T-helper 1 cell treated with Interleukin-12 subunit alpha and Interleukin-12 subunit beta and Interleukin-4 antibody, amounts not matched to agents 30 μg/mL and 1 μg/mL, for 36 hours (primary cell): ENCODE measurements around the gene HRC.
A peak's percentile ranks its signal among the peaks of the same experiment; 100 is the strongest.

Experiments
- H3K27ac Mint-ChIP-seq: one replicate; pipeline ENCODE4 v1.8.0; 2021; ENCODE audit warnings: mild to moderate bottlenecking, mixed read lengths
- H3K27me3 Mint-ChIP-seq: one replicate; pipeline ENCODE4 v1.8.0; 2021; ENCODE audit warnings: low read depth, mixed read lengths
- H3K36me3 Mint-ChIP-seq: one replicate; pipeline ENCODE4 v1.8.0; 2021; ENCODE audit warnings: low read depth, mixed read lengths
- H3K4me1 Mint-ChIP-seq: one replicate; pipeline ENCODE4 v1.8.0; 2021; ENCODE audit warnings: low read depth, mixed read lengths
- H3K4me3 Mint-ChIP-seq: one replicate; pipeline ENCODE4 v1.8.0; 2021; ENCODE audit warnings: mild to moderate bottlenecking, moderate library complexity, mixed read lengths
- H3K9me3 Mint-ChIP-seq: one replicate; pipeline ENCODE4 v1.8.0; 2021; ENCODE audit warnings: mixed read lengths

Gene HRC

DNA sequence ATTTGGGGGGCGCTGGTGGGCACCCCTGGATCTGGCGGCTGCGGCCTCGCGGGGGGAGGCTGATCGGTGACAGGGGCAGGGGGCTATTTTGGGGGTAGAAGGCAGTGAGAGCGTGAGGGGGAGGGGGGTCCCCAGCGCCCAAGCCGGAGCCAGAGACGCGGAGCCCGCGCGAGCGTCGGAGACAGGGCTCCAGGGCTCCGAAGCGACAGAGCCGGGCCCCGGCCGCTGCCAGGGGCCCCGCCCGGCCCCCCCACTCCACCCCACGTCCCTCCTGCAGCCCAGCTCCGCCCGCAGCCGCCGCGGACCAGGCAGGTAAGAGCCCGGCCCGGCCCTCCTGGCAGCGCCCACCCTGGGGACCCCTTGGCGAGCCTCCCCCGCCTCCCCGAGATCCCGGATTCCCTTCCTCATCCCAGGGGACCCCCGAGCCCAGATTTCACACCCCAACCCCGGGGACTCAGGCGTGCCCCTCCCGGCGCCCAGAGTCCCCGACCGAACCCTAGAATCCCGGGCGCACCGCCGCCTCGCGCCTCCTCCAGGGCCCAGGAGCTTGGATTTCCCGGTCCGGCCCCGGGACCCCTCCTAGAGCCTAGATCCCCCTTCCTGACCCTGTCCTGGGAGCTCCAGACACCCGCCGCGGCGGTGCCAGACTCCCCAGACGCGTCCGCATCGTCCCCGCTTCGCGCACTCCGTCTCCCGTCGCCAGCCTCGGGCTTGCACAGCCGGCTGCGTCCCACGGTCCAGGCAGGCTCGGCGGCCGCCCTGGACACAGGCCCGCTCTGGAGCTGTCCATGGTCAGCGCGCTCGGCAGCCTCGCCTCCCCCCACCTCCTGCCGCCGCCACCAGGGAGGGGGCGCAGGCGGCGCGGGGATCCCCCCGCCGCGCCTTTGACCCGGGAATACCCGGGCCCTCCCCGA is 35.5 kb downstream of the HRC start, which contains the start of gene PPFIA3:
Gene PPFIA3, plus strand, starts transcription at position 134 of the 914 bp plus-strand sequence. CDS start 8,330 bp downstream, outside the sequence.
- Mint-ChIP-seq H3K27me3 (peaks cover 20% of the 10 kb centered on the region), H3K9me3 (no peaks in the 10 kb centered on the region), H3K4me1 (peaks cover 20% of the 10 kb centered on the region), H3K4me3 (peak within 1 kb of the TSS; percentile 84), H3K27ac (peak within 1 kb of the TSS; percentile 87), H3K36me3 (no peaks in the 10 kb centered on the region)

DNA sequence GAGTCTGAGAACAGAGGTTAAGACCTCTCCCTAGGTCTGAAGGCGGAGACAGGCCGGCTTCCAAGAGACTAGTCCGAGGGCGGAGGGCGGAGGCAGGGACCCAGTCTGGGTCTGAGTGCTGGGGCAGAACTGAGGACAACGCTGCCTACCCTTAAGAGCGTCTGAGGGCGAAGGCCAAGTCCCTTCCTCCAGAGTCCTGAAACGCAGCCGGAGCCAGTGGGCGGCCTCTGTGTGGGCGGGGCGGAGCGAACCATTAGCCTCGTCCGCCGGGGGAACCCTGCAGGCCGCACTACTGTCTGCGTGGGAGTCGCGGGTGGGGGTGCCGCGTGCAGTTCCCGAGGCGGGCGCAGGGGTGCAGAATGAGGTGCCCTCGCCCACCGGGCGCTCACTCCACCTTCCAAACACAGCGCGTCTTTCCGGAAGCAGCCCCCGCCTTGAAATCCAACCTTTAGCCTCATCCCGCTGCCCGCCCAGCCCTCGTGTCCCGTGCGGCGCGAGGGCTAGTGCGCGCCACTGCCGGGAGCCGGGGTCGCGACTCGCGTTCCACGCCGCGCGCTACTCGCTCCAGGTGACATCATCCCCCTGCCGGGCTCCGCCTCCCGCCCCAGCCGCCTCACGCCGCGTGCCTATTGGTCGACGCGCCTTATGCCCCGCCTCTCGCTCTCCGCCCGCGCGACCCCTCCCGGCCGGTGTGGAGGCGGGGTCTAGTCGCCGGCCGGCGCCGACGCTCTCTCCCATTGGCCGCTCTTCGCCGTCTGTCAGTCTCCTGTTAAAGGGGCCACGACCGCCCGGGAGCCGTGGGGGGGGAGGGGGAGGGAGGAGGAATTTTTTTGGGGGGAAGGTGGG is 36.4 kb downstream of the HRC start, which contains the start of gene C19orf73:
Gene C19orf73, minus strand, starts transcription at position 579 of the 846 bp plus-strand sequence. Its CDS starts 121 bp downstream, at position 458.
- Mint-ChIP-seq H3K27me3 (peaks cover 19% of the 10 kb centered on the region), H3K4me3 (peak within 1 kb of the TSS; percentile 84), H3K27ac (peak within 1 kb of the TSS; percentile 87), H3K4me1 (peaks cover 23% of the 10 kb centered on the region), H3K36me3 (no peaks in the 10 kb centered on the region), H3K9me3 (no peaks in the 10 kb centered on the region)

DNA sequence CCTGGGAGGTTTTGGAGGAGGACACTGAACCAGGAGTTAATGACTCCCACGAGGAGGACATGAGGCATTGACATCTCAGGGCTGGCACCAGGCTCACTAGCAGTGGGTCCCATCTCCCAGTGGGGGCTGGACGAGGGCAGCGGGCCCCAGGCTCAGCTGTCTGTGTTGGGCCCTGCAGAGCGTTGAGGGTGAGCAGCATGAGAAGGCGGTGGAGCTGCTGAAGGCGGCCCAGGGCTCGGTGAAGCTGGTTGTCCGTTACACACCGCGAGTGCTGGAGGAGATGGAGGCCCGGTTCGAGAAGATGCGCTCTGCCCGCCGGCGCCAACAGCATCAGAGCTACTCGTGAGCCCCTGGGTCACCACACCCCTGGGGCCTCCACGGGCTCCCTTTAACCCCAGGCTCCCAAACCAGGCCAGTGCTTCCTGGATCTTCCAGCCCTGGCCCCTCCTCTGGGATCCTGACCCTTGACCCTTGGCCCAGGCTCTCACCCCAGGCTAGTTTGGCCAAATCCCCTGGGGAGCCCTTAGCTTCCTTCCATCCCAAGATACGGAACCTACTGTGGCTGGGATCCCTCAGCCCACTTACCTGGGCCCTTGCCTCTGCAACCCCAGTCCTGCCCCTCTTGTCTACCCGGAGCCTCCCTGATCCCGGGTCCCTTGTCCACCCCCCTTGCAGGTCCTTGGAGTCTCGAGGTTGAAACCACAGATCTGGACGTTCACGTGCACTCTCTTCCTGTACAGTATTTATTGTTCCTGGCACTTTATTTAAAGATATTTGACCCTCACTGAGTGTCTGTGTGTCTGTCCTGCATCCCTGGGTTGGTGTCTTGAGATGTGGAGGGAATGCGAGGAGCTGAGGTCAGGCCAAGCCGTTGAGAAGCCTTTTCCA is 37.3 kb downstream of the HRC start:
- H3K4me1 Mint-ChIP-seq = peaks cover 28% of the 10 kb centered on the region
- H3K9me3 Mint-ChIP-seq = no peaks in the 10 kb centered on the region
- peak overlapping the region; percentile 87 for H3K27ac Mint-ChIP-seq
- peak overlapping the region; percentile 84 for H3K4me3 Mint-ChIP-seq
- no peaks in the 10 kb centered on the region for H3K36me3 Mint-ChIP-seq
- H3K27me3 Mint-ChIP-seq = peaks cover 15% of the 10 kb centered on the region

DNA sequence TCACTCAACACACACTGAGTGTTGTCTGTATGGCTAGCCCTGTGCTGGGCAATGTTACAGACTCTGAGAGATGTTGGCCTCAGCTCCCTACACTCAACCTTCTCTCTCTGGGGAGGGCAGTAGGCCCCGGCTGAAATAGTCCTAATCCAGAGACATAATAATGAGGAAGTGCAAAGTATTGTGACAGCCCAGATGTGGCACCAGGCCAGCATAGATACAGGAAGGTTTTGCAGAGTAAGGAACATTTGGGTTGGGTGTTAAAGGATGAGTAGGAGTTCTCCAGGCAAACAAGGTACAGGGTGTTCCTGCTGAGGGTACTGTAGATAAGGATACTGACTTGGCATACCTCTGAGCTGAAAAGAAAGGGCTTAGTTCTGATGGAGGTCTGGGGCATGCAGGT is 38.7 kb downstream of the HRC start:
- Mint-ChIP-seq H3K9me3 (no peaks in the 10 kb centered on the region), H3K4me1 (peaks cover 28% of the 10 kb centered on the region), H3K27me3 (peaks cover 10% of the 10 kb centered on the region), H3K4me3 (peak overlapping the region; percentile 51), H3K36me3 (no peaks in the 10 kb centered on the region), H3K27ac (no peak overlapping the region)

DNA sequence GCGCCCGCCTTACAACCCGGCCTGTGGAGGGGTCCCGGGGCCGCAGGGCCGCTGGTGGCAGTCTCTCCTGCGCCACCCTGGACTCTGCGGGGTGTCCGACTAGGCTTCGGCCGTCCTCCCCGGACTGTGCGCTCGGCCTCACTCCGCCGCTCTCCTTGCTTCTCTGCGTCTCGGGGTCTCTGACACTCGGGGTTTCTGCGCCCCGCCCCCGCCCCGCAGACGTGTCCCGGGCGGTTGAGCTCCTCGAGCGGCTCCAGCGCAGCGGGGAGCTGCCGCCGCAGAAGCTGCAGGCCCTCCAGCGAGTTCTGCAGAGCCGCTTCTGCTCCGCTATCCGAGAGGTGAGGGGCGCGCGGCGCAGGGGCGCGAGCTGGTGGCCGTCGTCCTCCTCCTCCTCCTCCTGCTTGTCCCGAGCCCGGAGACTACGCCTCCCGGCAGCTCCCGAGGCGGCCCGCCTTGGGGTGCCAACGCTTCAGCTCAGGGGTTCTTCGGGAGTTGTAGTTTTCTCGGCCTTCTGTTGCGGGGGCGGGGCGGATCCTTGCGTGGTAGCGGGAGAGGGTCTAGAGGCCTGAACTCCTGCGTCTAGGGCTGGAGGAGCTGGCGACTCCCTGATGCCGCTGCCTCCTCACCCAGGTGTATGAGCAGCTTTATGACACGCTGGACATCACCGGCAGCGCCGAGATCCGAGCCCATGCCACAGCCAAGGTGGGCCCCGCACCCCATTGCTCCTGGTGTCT is 40.4 kb downstream of the HRC start:
- Mint-ChIP-seq H3K27ac (no peak overlapping the region), H3K9me3 (no peaks in the 10 kb centered on the region), H3K4me1 (peaks cover 20% of the 10 kb centered on the region)

DNA sequence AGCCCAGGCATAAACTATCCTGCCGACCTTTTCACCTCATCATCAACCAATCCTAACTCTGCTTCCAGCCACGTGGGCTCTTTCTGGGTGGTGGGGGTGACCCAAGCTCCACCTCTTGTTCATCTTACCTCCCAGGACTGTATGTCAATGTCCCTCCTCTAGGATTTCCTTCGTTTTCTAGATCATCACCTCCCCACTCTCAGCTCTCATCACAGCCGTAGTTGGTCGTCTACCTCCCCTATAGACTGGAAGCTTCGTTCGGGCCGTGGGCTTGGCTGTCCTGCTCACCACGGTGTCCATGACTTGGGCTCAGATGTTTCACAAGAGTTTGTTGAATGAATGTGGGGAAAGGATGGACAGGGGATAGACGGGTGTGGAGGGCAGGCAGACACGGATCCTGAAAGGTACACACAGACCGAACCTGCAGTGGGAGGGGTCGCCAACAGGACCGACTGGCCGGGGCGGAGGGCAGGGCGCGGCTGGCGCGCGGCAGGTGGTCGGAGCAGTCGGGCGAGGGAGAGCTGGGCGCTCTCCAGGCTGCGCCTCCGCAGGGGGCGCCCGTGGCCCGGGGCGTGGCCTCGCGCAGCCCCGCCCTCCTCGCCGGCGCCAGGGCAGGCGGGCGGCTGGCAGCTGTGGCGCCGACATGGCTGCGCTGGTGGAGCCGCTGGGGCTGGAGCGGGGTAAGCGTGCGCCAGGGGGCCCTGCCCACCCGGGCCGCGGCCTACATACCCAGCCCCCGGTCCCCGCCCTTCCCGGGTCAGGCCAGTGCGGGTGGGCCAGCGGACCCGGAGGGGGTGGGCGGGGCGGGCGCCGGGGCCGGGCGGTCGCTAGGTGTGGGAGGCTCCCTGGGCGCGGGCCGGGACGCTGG is 41.2 kb downstream of the HRC start, which contains the start of gene LIN7B:
Gene LIN7B, plus strand, starts transcription at position 609 of the 868 bp plus-strand sequence. Its CDS starts 35 bp downstream, at position 644.
- Mint-ChIP-seq H3K36me3 (peaks cover 4% of the 10 kb centered on the region), H3K9me3 (no peaks in the 10 kb centered on the region), H3K27ac (peak within 1 kb of the TSS; percentile 36), H3K4me1 (peaks cover 20% of the 10 kb centered on the region), H3K4me3 (peak within 1 kb of the TSS; percentile 83), H3K27me3 (no peaks in the 10 kb centered on the region)

More for the DNA sequence above, 40.4 kb downstream of the HRC start:
- H3K36me3 Mint-ChIP-seq = no peaks in the 10 kb centered on the region
- H3K4me3 Mint-ChIP-seq = peak overlapping the region; percentile 81
- H3K27me3 Mint-ChIP-seq = no peaks in the 10 kb centered on the region

DNA sequence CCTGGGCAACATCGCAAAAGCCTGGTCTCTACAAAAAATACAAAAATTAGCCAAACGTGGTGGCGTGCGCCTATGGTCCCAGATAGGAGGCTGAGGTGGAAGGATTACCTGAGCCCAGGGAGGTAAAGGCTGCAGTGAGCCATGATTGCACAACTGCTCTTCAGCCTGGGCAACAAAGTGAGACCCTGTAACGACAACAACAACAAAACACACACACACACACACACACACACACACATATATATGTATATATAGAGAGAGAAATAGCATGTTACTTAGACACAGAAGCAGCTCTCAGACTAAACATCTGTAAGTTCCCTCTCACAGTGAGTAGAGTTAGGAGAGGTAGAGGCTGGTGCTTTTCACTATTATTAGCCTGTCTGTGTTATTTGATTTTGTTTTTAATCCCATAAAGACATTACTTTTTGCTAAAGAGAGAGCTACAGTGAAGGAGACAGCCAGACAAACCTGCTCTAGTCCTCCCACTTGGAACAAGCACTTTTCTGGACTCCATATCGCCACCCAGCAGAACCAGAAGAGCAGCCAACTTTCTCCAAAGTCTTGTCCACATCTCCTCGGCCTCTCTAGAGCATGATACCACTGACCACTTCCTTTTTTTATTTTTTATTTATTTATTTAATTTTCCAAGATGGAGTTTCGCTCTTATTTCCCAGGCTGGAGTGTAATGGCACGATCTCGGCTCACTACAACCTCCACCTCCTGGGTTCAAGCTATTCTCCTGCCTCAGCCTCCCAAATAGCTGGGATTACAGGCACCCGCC is 43.8 kb downstream of the HRC start:
- H3K9me3 Mint-ChIP-seq = no peaks in the 10 kb centered on the region
- peaks cover 18% of the 10 kb centered on the region for H3K4me1 Mint-ChIP-seq
- peaks cover 20% of the 10 kb centered on the region for H3K36me3 Mint-ChIP-seq
- H3K27ac Mint-ChIP-seq = no peak overlapping the region
- H3K4me3 Mint-ChIP-seq = no peak overlapping the region
- H3K27me3 Mint-ChIP-seq = no peaks in the 10 kb centered on the region

DNA sequence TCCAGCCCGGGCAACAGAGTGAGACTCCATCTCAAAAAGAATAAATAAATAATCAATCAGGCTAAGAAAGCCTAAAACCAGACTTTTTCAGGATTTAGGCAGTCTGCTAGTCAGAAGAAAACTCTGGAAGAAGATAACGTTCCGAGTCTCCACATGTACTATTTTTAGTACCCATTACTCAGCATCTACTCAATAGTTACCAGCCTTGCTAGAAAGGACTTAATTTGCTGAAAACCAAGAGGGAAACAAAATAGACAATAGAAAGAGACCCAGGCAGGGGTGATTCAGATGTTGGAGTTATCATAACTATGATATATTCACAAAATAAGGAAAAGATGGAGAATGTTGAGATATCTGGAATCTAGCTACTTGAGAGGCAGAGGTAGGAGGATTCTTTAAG is 44.6 kb downstream of the HRC start:
- H3K27me3 Mint-ChIP-seq = no peaks in the 10 kb centered on the region
- no peak overlapping the region for H3K27ac Mint-ChIP-seq
- peaks cover 19% of the 10 kb centered on the region for H3K4me1 Mint-ChIP-seq
- no peak overlapping the region for H3K4me3 Mint-ChIP-seq
- no peaks in the 10 kb centered on the region for H3K9me3 Mint-ChIP-seq
- H3K36me3 Mint-ChIP-seq = peaks cover 20% of the 10 kb centered on the region

DNA sequence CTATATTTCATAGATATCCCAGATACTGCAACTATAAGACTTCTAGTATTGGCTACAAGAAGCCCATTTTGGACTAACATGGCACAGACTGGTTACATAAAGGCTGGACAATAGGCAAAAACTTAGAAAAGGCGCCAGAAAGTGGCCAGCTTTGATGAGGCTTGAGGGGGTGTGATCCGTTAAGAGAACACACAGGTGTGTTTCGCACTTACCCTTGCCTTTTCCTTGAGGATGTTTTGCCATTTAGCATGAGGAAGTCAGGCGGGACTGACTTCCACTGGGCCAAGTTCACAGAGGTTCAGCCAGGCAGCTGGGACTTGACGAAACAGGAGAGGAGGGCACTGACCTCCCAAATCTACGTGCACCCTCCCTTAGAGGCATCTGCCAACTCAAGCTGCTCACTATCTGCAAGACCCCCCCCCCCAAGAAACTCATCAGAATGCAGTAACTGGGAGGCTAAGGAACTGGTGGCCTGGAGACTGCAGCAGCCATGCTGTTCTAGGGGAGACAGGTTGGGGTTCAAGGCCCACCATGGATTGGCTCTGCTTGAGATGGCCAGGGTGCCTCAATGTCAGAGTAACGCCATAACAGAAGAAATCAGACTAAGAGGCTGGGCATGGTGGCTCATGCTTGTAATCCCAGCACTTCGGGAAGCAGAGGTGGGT is 45.5 kb downstream of the HRC start:
- Mint-ChIP-seq H3K27ac (no peak overlapping the region), H3K4me3 (no peak overlapping the region), H3K4me1 (peaks cover 19% of the 10 kb centered on the region), H3K27me3 (no peaks in the 10 kb centered on the region), H3K36me3 (peaks cover 27% of the 10 kb centered on the region), H3K9me3 (no peaks in the 10 kb centered on the region)

DNA sequence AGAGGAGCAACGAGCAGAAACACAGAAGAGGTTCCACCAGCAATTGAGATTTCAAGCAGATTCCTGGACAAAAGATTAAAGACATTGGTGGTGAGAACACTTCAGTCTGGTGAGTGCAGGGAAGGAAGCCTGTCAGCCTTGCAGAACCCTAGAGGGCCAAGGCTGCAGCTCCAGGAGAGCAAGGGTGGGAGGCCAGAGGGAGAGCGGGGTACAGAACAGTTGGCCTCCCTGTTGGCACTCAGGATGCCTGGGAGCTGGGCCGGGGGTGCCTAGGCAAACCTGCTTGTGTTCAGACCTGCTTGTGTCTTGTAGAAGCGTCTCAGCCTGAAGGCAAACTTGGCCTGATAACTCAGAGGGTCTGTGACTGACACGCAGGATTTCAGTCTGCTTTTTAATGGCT is 46.1 kb downstream of the HRC start:
- peaks cover 28% of the 10 kb centered on the region for H3K36me3 Mint-ChIP-seq
- H3K4me3 Mint-ChIP-seq = no peak overlapping the region
- no peaks in the 10 kb centered on the region for H3K9me3 Mint-ChIP-seq
- no peaks in the 10 kb centered on the region for H3K27me3 Mint-ChIP-seq
- H3K4me1 Mint-ChIP-seq = peaks cover 19% of the 10 kb centered on the region
- no peak overlapping the region for H3K27ac Mint-ChIP-seq

DNA sequence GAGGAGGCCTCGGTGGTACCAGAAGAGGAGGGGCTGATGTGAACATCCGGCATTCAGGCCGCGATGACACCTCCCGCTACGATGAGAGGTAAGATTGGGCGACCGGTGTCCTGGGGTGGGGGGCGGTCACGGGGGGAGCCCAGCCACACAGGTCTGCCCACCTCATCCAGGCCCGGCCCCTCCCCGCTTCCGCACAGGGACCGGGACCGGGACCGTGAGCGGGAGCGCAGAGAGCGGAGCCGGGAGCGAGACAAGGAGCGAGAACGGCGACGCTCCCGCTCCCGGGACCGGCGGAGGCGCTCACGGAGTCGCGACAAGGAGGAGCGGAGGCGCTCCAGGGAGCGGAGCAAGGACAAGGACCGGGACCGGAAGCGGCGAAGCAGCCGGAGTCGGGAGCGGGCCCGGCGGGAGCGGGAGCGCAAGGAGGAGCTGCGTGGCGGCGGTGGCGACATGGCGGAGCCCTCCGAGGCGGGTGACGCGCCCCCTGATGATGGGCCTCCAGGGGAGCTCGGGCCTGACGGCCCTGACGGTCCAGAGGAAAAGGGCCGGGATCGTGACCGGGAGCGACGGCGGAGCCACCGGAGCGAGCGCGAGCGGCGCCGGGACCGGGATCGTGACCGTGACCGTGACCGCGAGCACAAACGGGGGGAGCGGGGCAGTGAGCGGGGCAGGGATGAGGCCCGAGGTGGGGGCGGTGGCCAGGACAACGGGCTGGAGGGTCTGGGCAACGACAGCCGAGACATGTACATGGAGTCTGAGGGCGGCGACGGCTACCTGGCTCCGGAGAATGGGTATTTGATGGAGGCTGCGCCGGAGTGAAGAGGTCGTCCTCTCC is 47.4 kb downstream of the HRC start:
- Mint-ChIP-seq H3K9me3 (no peaks in the 10 kb centered on the region), H3K36me3 (peaks cover 28% of the 10 kb centered on the region), H3K27me3 (no peaks in the 10 kb centered on the region), H3K4me3 (no peak overlapping the region), H3K27ac (no peak overlapping the region), H3K4me1 (peaks cover 12% of the 10 kb centered on the region)
